ENCODE measurements around the gene MAX. TPM values are rescaled to one million over a fixed set of nuclear protein-coding genes. Genes with fewer than 3 reads are reported as not detected.

MAX gene
- total and polyA plus RNA-seq, 2 experiments from 2014 or later, result 25.0 to 27.7 TPM

GRCh38 chr14:65151609-65151956 is 49.3 kb upstream of the MAX start (continued):
- no peak for TF ChIP-seq POLR2AphosphoS5 (IDR thresholded peaks at IDR 0.05; ENCODE audit: low read depth)
- no peak for TF ChIP-seq NANOG (IDR thresholded peaks at IDR 0.05; ENCODE audit: borderline replicate concordance)
- no peak for TF ChIP-seq ZNF331 (CRISPR knock-in tag; IDR thresholded peaks at IDR 0.05; ENCODE audit: low read depth)
- TF ChIP-seq ZNF114 (CRISPR knock-in tag; IDR thresholded peaks at IDR 0.05), result no peak
- TF ChIP-seq REST (IDR thresholded peaks at IDR 0.05; ENCODE audit: unreplicated experiment), result no peak
- no peak for TF ChIP-seq STAT1 (IDR thresholded peaks at IDR 0.05; ENCODE audit: unreplicated experiment)
- TF ChIP-seq JUNB (IDR thresholded peaks at IDR 0.05; ENCODE audit: unreplicated experiment), result no peak
- no peak for TF ChIP-seq ETS1 (IDR thresholded peaks at IDR 0.05)
- TF ChIP-seq EZH2phosphoT487 (IDR thresholded peaks at IDR 0.05; ENCODE audit: unreplicated experiment), result no peak
- no peak for TF ChIP-seq CREB1 (CRISPR knock-in tag; IDR thresholded peaks at IDR 0.05; ENCODE audit: low read depth)

GRCh38 chr14:65150898-65151608 is 48.7 kb upstream of the MAX start:
- no peaks in the 10 kb centered on the region for H3K79me2 ChIP-seq (replicated peaks; ENCODE audit: insufficient read depth)
- H3K4me1 ChIP-seq (ENCODE audit: insufficient read depth), result peaks cover 5% of the 10 kb centered on the region; the same call in 1 of the 2 replicates
- no peak for ATAC-seq
- no peak overlapping the region for H3K4me2 ChIP-seq
- H3K4me3 Mint-ChIP-seq, result no peak overlapping the region
- H3K9me2 ChIP-seq (ENCODE audit: insufficient read depth), result 0 out of 2 replicates have a peak, but pooled peaks cover 7% of the 10 kb centered on the region
- DNase-seq (ENCODE audit: low spot score), result no peak
- H3K9me3 Mint-ChIP-seq, result no peaks in the 10 kb centered on the region
- no peak overlapping the region for H3K4me3 ChIP-seq
- H3F3A ChIP-seq (replicated peaks; ENCODE audit: low read depth), result no peaks in the 10 kb centered on the region
- H4K20me1 ChIP-seq (replicated peaks; ENCODE audit: insufficient read depth), result no peaks in the 10 kb centered on the region
- no peak overlapping the region for H2AFZ ChIP-seq
- no peak overlapping the region for H3K27ac ChIP-seq (ENCODE audit: low read depth)
- no peaks in the 10 kb centered on the region for H3K36me3 ChIP-seq (ENCODE audit: insufficient read depth)
- H3K27ac Mint-ChIP-seq, result no peak overlapping the region
- peaks cover 2% of the 10 kb centered on the region for H3K27me3 Mint-ChIP-seq (ENCODE audit: insufficient read depth, low read depth, poor library complexity)
- H3K4me1 Mint-ChIP-seq, result peaks cover 13% of the 10 kb centered on the region
- H3K36me3 Mint-ChIP-seq (ENCODE audit: low read depth), result no peaks in the 10 kb centered on the region
- H3K27me3 ChIP-seq (ENCODE audit: insufficient read depth), result no peaks in the 10 kb centered on the region
- TF ChIP-seq EZH2phosphoT487 (IDR thresholded peaks at IDR 0.05; ENCODE audit: unreplicated experiment) (no peak), ETS1 (IDR thresholded peaks at IDR 0.05) (no peak), EZH2 (IDR thresholded peaks at IDR 0.05; ENCODE audit: low read depth, unreplicated experiment) (no peak), JUNB (IDR thresholded peaks at IDR 0.05; ENCODE audit: unreplicated experiment) (no peak), NANOG (IDR thresholded peaks at IDR 0.05; ENCODE audit: borderline replicate concordance) (no peak), REST (IDR thresholded peaks at IDR 0.05; ENCODE audit: unreplicated experiment) (no peak), ZNF331 (CRISPR knock-in tag; IDR thresholded peaks at IDR 0.05; ENCODE audit: low read depth) (no peak)

All from GM23338 (cell line).